SK-N-SH (cell line): ENCODE measurements around the gene MAMLD1.

Source experiments
- TAF1 ChIP-seq: IDR thresholded peaks from 2 replicates; pipeline ENCODE4 v1.6.1; 2012; ENCODE audit warnings: low read depth, mild to moderate bottlenecking, low read length, moderate library complexity, borderline replicate concordance
- TCF12 ChIP-seq: IDR thresholded peaks from 2 replicates; pipeline ENCODE4 v1.4.0; 2012
- TF ChIP-seq, protein P1 (sequence below): fragments of 200-600 bp; sonication (generic); IDR thresholded peaks from 2 replicates; pipeline ENCODE4 v1.6.1; 2017; ENCODE audit warnings: antibody characterized with exemption, mild to moderate bottlenecking, moderate library complexity
- TF ChIP-seq, protein P2 (sequence below): IDR thresholded peaks from 2 replicates; pipeline ENCODE4; 2012

GRCh38 chrX:150525061-150525919 lies 162.2 kb downstream of the MAMLD1 start:
- TF ChIP-seq, protein P1, sequence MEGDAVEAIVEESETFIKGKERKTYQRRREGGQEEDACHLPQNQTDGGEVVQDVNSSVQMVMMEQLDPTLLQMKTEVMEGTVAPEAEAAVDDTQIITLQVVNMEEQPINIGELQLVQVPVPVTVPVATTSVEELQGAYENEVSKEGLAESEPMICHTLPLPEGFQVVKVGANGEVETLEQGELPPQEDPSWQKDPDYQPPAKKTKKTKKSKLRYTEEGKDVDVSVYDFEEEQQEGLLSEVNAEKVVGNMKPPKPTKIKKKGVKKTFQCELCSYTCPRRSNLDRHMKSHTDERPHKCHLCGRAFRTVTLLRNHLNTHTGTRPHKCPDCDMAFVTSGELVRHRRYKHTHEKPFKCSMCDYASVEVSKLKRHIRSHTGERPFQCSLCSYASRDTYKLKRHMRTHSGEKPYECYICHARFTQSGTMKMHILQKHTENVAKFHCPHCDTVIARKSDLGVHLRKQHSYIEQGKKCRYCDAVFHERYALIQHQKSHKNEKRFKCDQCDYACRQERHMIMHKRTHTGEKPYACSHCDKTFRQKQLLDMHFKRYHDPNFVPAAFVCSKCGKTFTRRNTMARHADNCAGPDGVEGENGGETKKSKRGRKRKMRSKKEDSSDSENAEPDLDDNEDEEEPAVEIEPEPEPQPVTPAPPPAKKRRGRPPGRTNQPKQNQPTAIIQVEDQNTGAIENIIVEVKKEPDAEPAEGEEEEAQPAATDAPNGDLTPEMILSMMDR: no peak
- no peak for TF ChIP-seq TAF1
- no peak for TF ChIP-seq TCF12
- TF ChIP-seq, protein P2, sequence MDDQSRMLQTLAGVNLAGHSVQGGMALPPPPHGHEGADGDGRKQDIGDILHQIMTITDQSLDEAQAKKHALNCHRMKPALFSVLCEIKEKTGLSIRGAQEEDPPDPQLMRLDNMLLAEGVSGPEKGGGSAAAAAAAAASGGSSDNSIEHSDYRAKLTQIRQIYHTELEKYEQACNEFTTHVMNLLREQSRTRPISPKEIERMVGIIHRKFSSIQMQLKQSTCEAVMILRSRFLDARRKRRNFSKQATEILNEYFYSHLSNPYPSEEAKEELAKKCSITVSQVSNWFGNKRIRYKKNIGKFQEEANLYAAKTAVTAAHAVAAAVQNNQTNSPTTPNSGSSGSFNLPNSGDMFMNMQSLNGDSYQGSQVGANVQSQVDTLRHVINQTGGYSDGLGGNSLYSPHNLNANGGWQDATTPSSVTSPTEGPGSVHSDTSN: no peak
